OCI-LY3 (cell line): ENCODE measurements around the gene C20orf141.

Experiments used
- H2AFZ ChIP-seq: fragments of 200-600, 300-600 bp; shearing (Covaris generic); 2 replicates; pipeline ENCODE4 v1.6.0; 2014; ENCODE audit warnings: antibody characterized with exemption, low read depth, low read length
- H3K27ac ChIP-seq: fragments of 200-600, 300-600 bp; sonication (generic); 2 replicates; pipeline ENCODE4 v1.5.1; 2014; ENCODE audit warnings: mild to moderate bottlenecking, low read length, moderate library complexity, mixed read lengths
- H3K27me3 ChIP-seq: fragments of 200-600, 300-600 bp; sonication (generic); 2 replicates; pipeline ENCODE4 v1.6.1; 2014; ENCODE audit warnings: low read depth, low read length, mixed read lengths
- H3K36me3 ChIP-seq: fragments of 200-600, 300-600 bp; sonication (generic); replicated peaks from 2 replicates; pipeline ENCODE3; 2014; ENCODE audit warnings: low read depth, low read length, mixed read lengths
- H3K4me1 ChIP-seq: fragments of 300-600, 200-600 bp; sonication (generic); 2 replicates; pipeline ENCODE4 v1.6.1; 2014; ENCODE audit warnings: low read length, mixed read lengths
- H3K4me2 ChIP-seq: fragments of 200-600, 300-600 bp; sonication (generic); 2 replicates; pipeline ENCODE4 v1.6.1; 2014; ENCODE audit warnings: low read length, mixed read lengths
- H3K4me3 ChIP-seq: fragments of 300-600, 200-600 bp; sonication (generic); 2 replicates; pipeline ENCODE4 v1.5.1; 2014; ENCODE audit warnings: antibody characterized with exemption, mild to moderate bottlenecking, low read length, moderate library complexity
- H3K79me2 ChIP-seq: fragments of 300-600, 200-600 bp; shearing (Covaris generic); 2 replicates; pipeline ENCODE4 v1.6.1; 2014; ENCODE audit warnings: mild to moderate bottlenecking, low read length, mixed read lengths
- H3K9ac ChIP-seq: fragments of 300-600, 200-600 bp; shearing (Covaris generic); 2 replicates; pipeline ENCODE4 v1.6.0; 2014; ENCODE audit warnings: mild to moderate bottlenecking, low read length, moderate library complexity
- H3K9me3 ChIP-seq: fragments of 200-600, 300-600 bp; shearing (Covaris generic); 2 replicates; pipeline ENCODE4 v1.6.1; 2014; ENCODE audit warnings: low read length, mixed read lengths; ENCODE audit not compliant: insufficient read depth
- H4K20me1 ChIP-seq: fragments of 200-600, 300-600 bp; sonication (generic); 2 replicates; pipeline ENCODE4 v1.6.1; 2016; ENCODE audit warnings: low read length, mixed read lengths; ENCODE audit not compliant: insufficient read depth
- EZH2phosphoT487 ChIP-seq: fragments of 200-600 bp; shearing (Covaris generic); IDR thresholded peaks from 2 replicates; pipeline ENCODE4 v1.6.1; 2018; ENCODE audit warnings: antibody characterized with exemption, mixed run types, low read depth
- TF ChIP-seq, protein P1 (sequence below): fragments of 200-600, 300-600 bp; sonication (generic); IDR thresholded peaks from 2 replicates; pipeline ENCODE4 v1.5.1; 2014; ENCODE audit warnings: antibody characterized with exemption, low read length, low read depth

The C20orf141 gene

DNA sequence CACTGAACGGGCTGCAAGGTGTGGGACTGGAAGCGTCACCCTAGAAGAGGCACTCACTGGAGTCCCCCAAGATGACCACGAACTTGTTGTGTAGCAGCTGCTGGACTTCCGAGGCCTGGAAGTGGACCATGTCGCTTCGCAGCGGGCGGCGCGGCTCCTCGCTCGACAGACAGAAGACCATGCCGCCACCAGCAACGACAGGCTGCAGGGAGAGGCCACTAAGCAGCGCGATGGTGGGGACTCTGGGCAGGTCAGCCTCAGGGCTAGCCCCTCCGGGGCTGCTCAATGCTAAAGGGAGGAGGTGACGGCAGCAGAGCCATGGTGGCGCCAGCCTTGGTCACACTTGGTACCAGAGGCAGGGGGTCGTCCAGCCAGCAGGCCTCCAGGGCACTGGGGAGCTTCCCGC lies 24.9 kb downstream of the C20orf141 start:
- Histone ChIP-seq H3K27ac (no peak overlapping the region), H3K9ac (no peak overlapping the region), H3K4me1 (peaks cover 8% of the 10 kb centered on the region), H3K4me2 (peak overlapping the region; percentile 79), H3K9me3 (no peaks in the 10 kb centered on the region), H3K27me3 (no peaks in the 10 kb centered on the region), H2AFZ (no peak overlapping the region), H3K36me3 (peaks cover 13% of the 10 kb centered on the region), H3K79me2 (peaks cover 8% of the 10 kb centered on the region), H4K20me1 (no peaks in the 10 kb centered on the region), H3K4me3 (peak overlapping the region; percentile 83)
- no peak for TF ChIP-seq EZH2phosphoT487
- TF ChIP-seq, protein P1, sequence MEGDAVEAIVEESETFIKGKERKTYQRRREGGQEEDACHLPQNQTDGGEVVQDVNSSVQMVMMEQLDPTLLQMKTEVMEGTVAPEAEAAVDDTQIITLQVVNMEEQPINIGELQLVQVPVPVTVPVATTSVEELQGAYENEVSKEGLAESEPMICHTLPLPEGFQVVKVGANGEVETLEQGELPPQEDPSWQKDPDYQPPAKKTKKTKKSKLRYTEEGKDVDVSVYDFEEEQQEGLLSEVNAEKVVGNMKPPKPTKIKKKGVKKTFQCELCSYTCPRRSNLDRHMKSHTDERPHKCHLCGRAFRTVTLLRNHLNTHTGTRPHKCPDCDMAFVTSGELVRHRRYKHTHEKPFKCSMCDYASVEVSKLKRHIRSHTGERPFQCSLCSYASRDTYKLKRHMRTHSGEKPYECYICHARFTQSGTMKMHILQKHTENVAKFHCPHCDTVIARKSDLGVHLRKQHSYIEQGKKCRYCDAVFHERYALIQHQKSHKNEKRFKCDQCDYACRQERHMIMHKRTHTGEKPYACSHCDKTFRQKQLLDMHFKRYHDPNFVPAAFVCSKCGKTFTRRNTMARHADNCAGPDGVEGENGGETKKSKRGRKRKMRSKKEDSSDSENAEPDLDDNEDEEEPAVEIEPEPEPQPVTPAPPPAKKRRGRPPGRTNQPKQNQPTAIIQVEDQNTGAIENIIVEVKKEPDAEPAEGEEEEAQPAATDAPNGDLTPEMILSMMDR: no peak

DNA sequence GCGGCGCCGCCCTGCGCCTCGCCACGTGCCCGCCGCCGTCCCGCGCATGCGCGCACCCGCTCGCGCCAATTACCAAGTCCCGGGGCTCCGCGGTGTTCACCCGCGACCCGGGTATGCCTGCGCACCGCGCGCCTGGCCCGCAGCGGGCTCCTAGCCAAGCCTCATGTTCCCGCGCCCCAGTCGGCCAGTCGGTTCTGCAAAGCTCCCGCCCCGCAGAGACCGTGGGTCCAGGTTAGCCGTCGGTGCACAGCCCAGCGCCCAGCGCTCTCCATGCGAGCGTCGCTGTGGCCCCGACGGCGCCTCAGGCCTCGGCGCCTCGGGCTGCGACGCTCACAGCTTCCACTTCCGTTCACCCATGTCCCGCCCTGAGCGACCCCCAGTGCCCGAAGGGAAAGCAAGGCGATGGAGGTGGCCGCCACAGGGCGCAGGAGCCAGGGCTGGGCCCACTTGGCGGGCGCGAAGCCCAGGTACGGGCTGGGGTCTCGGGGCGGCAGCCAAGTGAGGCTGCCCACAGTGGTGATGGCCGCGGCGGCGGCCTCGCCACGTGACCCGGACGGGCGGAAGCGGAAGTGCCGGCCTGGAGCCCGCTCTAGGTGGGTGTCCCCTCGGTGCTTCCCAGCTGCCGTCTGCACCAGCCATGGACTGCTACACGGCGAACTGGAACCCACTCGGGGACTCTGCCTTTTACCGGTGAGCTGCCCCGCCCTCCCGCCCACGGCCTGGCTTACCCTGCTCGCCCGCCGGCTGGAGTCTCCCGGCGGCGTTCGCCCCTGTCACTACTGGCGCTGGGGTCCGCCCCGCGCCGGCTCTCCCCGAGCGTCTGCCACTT lies 25.6 kb downstream of the C20orf141 start, which contains the start of the genes PCED1A and VPS16:
PCED1A (minus strand) TSS at position 518 of the 829 bp plus-strand sequence. CDS start 743 bp downstream, outside the sequence.
VPS16 (plus strand) TSS at position 608 of the 829 bp plus-strand sequence; CDS start at position 638, 30 bp downstream.
- no peak for TF ChIP-seq EZH2phosphoT487
- TF ChIP-seq, protein P1: no peak
- H3K36me3 ChIP-seq: peaks cover 8% of the 10 kb centered on the region
- peak within 1 kb of the TSS; percentile 36 for H3K27ac ChIP-seq
- H2AFZ ChIP-seq: peak within 1 kb of the TSS; percentile 80
- H3K4me3 ChIP-seq: peak within 1 kb of the TSS; percentile 83
- H3K9me3 ChIP-seq: no peaks in the 10 kb centered on the region
- H3K79me2 ChIP-seq: peaks cover 8% of the 10 kb centered on the region
- H4K20me1 ChIP-seq: no peaks in the 10 kb centered on the region
- H3K27me3 ChIP-seq: no peaks in the 10 kb centered on the region
- H3K4me2 ChIP-seq: peak within 1 kb of the TSS; percentile 94
- peak within 1 kb of the TSS; percentile 60 for H3K9ac ChIP-seq
- H3K4me1 ChIP-seq: peaks cover 8% of the 10 kb centered on the region

DNA sequence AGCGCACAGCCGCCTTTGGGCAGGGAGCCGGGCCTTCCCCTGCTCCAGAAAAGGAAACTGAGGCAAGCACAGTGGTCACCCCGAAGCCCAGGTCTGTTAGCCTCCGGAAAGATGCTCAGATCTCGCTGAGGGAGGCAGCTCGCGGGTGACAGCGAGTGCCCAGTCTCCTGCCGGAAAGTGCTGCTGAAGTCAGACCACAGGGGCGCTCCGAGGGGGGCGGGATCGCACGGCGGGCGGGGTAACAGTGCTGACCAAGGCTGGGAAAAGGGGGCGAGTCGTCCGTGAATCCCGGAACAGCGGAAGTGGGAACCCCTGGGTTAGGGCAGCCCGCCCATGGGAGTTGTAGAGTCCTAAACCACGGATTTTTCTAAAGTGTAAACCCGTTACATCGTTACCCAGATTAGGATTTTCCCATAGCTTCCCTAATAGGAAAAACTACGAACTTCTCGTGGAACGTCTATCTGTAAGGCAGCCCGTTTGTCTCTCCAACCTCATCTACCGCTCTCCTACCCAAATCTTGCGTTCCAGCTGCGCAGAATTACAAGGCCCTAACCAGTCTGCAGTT lies 26.3 kb downstream of the C20orf141 start:
- Histone ChIP-seq H3K27me3 (no peaks in the 10 kb centered on the region), H4K20me1 (no peaks in the 10 kb centered on the region), H3K9me3 (no peaks in the 10 kb centered on the region), H3K4me1 (peaks cover 8% of the 10 kb centered on the region), H3K4me3 (peak overlapping the region; percentile 83), H3K79me2 (peaks cover 8% of the 10 kb centered on the region), H3K27ac (no peak overlapping the region), H3K4me2 (peak overlapping the region; percentile 94), H2AFZ (peak overlapping the region; percentile 49; the same call in 1 of the 2 replicates), H3K36me3 (peaks cover 8% of the 10 kb centered on the region), H3K9ac (peak overlapping the region; percentile 59)
- TF ChIP-seq, protein P1: no peak
- TF ChIP-seq EZH2phosphoT487: no peak

DNA sequence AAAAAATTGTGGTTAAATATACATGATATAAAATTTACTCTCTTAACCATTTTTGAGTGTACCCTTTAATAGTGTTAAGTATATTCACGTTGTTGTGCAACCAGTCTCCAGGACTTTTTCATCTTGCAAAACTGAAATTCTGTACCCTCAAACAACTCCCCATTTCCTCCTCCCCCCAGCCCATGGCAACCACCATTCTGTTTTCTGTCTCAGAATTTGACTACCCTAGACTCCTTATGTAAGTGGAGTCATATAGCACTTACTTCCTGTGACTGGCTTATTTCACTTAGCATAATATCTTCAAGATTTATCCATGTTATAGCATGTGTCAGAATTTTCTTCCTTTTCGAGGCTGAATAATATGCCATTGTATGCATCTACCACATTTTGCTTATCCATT lies 30.8 kb downstream of the C20orf141 start:
- Histone ChIP-seq H3K4me1 (peaks cover 5% of the 10 kb centered on the region), H3K4me2 (no peak overlapping the region), H3K27ac (no peak overlapping the region), H2AFZ (no peak overlapping the region), H3K36me3 (no peaks in the 10 kb centered on the region), H3K9me3 (no peaks in the 10 kb centered on the region), H3K79me2 (peaks cover 8% of the 10 kb centered on the region), H4K20me1 (no peaks in the 10 kb centered on the region), H3K4me3 (no peak overlapping the region), H3K9ac (no peak overlapping the region), H3K27me3 (no peaks in the 10 kb centered on the region)
- TF ChIP-seq, protein P1: no peak
